ENCODE measurements around the gene ALDH18A1. TPM values are rescaled to one million over a fixed set of nuclear protein-coding genes. Genes with fewer than 3 reads are reported as not detected.

ALDH18A1 gene
- total and polyA plus RNA-seq, 4 donors: 10.0 to 35.0 (median 25.2) TPM

GRCh38 chr10:95644901-95645300 lies 11.6 kb downstream of the ALDH18A1 start:
- Histone ChIP-seq H3K36me3 (ENCODE audit: control insufficient read depth in 4 of 4, insufficient read depth in 3 of 4, low read depth in 1 of 4, low read length in 3 of 4) (peaks cover 6 to 27% (median 19%) of the 10 kb centered on the region in 4 donors), H3K4me1 (ENCODE audit: control insufficient read depth in 4 of 4, insufficient read depth in 4 of 4, low read length in 3 of 4) (peaks cover 0 to 3% (median 0%) of the 10 kb centered on the region in 4 donors), H3K27ac (ENCODE audit: low read depth in 1 of 2, low read length in 2 of 2) (no peak overlapping the region), H3K9me3 (ENCODE audit: control insufficient read depth in 4 of 4, low read length in 3 of 4) (no peaks in the 10 kb centered on the region), H3K9ac (ENCODE audit: low read depth in 1 of 2, low read length in 2 of 2) (no peak overlapping the region), H3K27me3 (ENCODE audit: control insufficient read depth in 4 of 4, insufficient read depth in 4 of 4, low read length in 3 of 4) (no peaks in the 10 kb centered on the region), H3K4me3 (ENCODE audit: low read depth in 1 of 3, low read length in 3 of 3) (no peak overlapping the region)
- WGBS: 78% methylated on average over 1 of the region's 1 CpG
- TF ChIP-seq EGR1 (IDR thresholded peaks at IDR 0.05; ENCODE audit: low read depth in 2 of 2) (no peak), GABPA (IDR thresholded peaks at IDR 0.05 in 1 of 2, conservative IDR thresholded peaks at IDR 0.05 in 1 of 2) (no peak), HNF4A (conservative IDR thresholded peaks at IDR 0.05) (no peak), FOXA2 (IDR thresholded peaks at IDR 0.05) (no peak)
- TF ChIP-seq, protein P1, sequence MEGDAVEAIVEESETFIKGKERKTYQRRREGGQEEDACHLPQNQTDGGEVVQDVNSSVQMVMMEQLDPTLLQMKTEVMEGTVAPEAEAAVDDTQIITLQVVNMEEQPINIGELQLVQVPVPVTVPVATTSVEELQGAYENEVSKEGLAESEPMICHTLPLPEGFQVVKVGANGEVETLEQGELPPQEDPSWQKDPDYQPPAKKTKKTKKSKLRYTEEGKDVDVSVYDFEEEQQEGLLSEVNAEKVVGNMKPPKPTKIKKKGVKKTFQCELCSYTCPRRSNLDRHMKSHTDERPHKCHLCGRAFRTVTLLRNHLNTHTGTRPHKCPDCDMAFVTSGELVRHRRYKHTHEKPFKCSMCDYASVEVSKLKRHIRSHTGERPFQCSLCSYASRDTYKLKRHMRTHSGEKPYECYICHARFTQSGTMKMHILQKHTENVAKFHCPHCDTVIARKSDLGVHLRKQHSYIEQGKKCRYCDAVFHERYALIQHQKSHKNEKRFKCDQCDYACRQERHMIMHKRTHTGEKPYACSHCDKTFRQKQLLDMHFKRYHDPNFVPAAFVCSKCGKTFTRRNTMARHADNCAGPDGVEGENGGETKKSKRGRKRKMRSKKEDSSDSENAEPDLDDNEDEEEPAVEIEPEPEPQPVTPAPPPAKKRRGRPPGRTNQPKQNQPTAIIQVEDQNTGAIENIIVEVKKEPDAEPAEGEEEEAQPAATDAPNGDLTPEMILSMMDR (IDR thresholded peaks at IDR 0.05; ENCODE audit: low read depth, low read length, missing input control): no peak
- TF ChIP-seq, protein P2, sequence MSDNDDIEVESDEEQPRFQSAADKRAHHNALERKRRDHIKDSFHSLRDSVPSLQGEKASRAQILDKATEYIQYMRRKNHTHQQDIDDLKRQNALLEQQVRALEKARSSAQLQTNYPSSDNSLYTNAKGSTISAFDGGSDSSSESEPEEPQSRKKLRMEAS (IDR thresholded peaks at IDR 0.05): no peak
- TF ChIP-seq, protein P3, sequence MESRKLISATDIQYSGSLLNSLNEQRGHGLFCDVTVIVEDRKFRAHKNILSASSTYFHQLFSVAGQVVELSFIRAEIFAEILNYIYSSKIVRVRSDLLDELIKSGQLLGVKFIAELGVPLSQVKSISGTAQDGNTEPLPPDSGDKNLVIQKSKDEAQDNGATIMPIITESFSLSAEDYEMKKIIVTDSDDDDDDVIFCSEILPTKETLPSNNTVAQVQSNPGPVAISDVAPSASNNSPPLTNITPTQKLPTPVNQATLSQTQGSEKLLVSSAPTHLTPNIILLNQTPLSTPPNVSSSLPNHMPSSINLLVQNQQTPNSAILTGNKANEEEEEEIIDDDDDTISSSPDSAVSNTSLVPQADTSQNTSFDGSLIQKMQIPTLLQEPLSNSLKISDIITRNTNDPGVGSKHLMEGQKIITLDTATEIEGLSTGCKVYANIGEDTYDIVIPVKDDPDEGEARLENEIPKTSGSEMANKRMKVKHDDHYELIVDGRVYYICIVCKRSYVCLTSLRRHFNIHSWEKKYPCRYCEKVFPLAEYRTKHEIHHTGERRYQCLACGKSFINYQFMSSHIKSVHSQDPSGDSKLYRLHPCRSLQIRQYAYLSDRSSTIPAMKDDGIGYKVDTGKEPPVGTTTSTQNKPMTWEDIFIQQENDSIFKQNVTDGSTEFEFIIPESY (IDR thresholded peaks at IDR 0.05): no peak
- DNase-seq (ENCODE audit: low spot score): no peak

GRCh38 chr10:95640891-95641315 lies 15.6 kb downstream of the ALDH18A1 start:
- Histone ChIP-seq H3K27ac (ENCODE audit: low read depth in 1 of 2, low read length in 2 of 2) (no peak overlapping the region), H3K9me3 (ENCODE audit: control insufficient read depth in 4 of 4, low read length in 3 of 4) (no peaks in the 10 kb centered on the region), H3K27me3 (ENCODE audit: control insufficient read depth in 4 of 4, insufficient read depth in 4 of 4, low read length in 3 of 4) (no peaks in the 10 kb centered on the region), H3K9ac (ENCODE audit: low read depth in 1 of 2, low read length in 2 of 2) (no peak overlapping the region), H3K4me1 (ENCODE audit: control insufficient read depth in 4 of 4, insufficient read depth in 4 of 4, low read length in 3 of 4) (peaks cover 0 to 3% (median 0%) of the 10 kb centered on the region in 4 donors), H3K4me3 (ENCODE audit: low read depth in 1 of 3, low read length in 3 of 3) (no peak overlapping the region), H3K36me3 (ENCODE audit: control insufficient read depth in 4 of 4, insufficient read depth in 3 of 4, low read depth in 1 of 4, low read length in 3 of 4) (peaks cover 2 to 39% (median 24%) of the 10 kb centered on the region in 4 donors)
- TF ChIP-seq FOXA2 (IDR thresholded peaks at IDR 0.05) (peak; percentile 47), SP1 (IDR thresholded peaks at IDR 0.05) (no peak), FOXA1 (IDR thresholded peaks at IDR 0.05) (no peak), RAD21 (IDR thresholded peaks at IDR 0.05) (peak in 1 of 2 donors; percentile 23), JUND (IDR thresholded peaks at IDR 0.05) (no peak), HNF4A (conservative IDR thresholded peaks at IDR 0.05) (peak in 1 of 2 donors; percentile 16)
- 100% methylated on average over 1 of the region's 1 CpG for WGBS
- DNase-seq (ENCODE audit: low spot score): peak; percentile 41

GRCh38 chr10:95637911-95638310 lies 18.6 kb downstream of the ALDH18A1 start:
- Histone ChIP-seq H3K36me3 (ENCODE audit: control insufficient read depth in 4 of 4, insufficient read depth in 3 of 4, low read depth in 1 of 4, low read length in 3 of 4) (peaks cover 3 to 45% (median 30%) of the 10 kb centered on the region in 4 donors), H3K4me1 (ENCODE audit: control insufficient read depth in 4 of 4, insufficient read depth in 4 of 4, low read length in 3 of 4) (peaks cover 0 to 3% (median 0%) of the 10 kb centered on the region in 4 donors), H3K9me3 (ENCODE audit: control insufficient read depth in 4 of 4, low read length in 3 of 4) (no peaks in the 10 kb centered on the region), H3K4me3 (ENCODE audit: low read depth in 1 of 3, low read length in 3 of 3) (no peak overlapping the region), H3K27me3 (ENCODE audit: control insufficient read depth in 4 of 4, insufficient read depth in 4 of 4, low read length in 3 of 4) (no peaks in the 10 kb centered on the region), H3K27ac (ENCODE audit: low read depth in 1 of 2, low read length in 2 of 2) (no peak overlapping the region), H3K9ac (ENCODE audit: low read depth in 1 of 2, low read length in 2 of 2) (no peak overlapping the region)
- DNase-seq (ENCODE audit: low spot score): no peak
- over 99% methylated on average over 4 of the region's 4 CpGs for WGBS
- no peak for TF ChIP-seq GABPA (IDR thresholded peaks at IDR 0.05 in 1 of 2, conservative IDR thresholded peaks at IDR 0.05 in 1 of 2)
- TF ChIP-seq, protein P2 (IDR thresholded peaks at IDR 0.05): no peak
- TF ChIP-seq HNF4A (conservative IDR thresholded peaks at IDR 0.05): no peak
- TF ChIP-seq RAD21 (IDR thresholded peaks at IDR 0.05): no peak
- TF ChIP-seq TAF1 (conservative IDR thresholded peaks at IDR 0.05): no peak
- TF ChIP-seq, protein P1 (IDR thresholded peaks at IDR 0.05; ENCODE audit: low read depth, low read length, missing input control): no peak
- TF ChIP-seq HNF4G (IDR thresholded peaks at IDR 0.05): no peak
- no peak for TF ChIP-seq FOXA2 (IDR thresholded peaks at IDR 0.05)
- no peak for TF ChIP-seq REST (IDR thresholded peaks at IDR 0.05)
- no peak for TF ChIP-seq JUND (IDR thresholded peaks at IDR 0.05)
- TF ChIP-seq YY1 (IDR thresholded peaks at IDR 0.05): no peak
- TF ChIP-seq EGR1 (IDR thresholded peaks at IDR 0.05; ENCODE audit: low read depth in 2 of 2): no peak
- TF ChIP-seq FOXA1 (IDR thresholded peaks at IDR 0.05): no peak

Data from liver (tissue), 9 donors.